Fibroblast of lung (primary cell): Measurements from ENCODE around the gene SNX15.
"Not testable (repeated sequence)": the region's sequence is repeated elsewhere in the genome, so short reads cannot be mapped to it uniquely, and the experiment has no call there.

Experiments used
- EZH2 ChIP-seq: IDR thresholded peaks from 2 replicates; pipeline ENCODE4 v1.5.1; 2012; ENCODE audit warnings: low read length, control low read depth, mild to moderate bottlenecking; ENCODE audit errors: missing control alignments
- TF ChIP-seq, protein P1 (sequence below), 2 donors: IDR thresholded peaks in 1 of 2; conservative IDR thresholded peaks in 1 of 2; 1 replicate in 1 of 2; 2 replicates in 1 of 2; pipeline ENCODE4 v1.5.1; 2011 to 2012; ENCODE audit warnings: low read length in 2 of 2, control low read depth in 1 of 2, inconsistent platforms in 1 of 2, low read depth in 1 of 2, mild to moderate bottlenecking in 1 of 2

DNA sequence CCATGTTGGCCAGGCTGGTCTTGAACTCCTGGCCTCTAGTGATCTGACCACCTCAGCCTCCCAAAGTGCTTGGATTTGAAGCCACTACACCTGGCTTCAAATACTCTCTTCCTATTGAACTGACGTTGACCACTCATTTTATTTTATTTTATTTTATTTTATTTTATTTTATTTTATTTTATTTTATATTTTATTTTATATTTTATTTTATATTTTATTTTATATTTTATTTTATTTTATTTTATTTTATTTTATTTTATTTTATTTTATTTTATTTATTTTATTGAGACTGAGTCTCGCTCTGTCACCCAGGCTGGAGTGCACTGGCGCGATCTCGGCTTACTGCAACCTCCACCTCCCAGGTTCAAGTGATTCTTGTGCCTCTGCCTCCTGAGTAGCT is 43.9 kb upstream of the SNX15 start:
- TF ChIP-seq, protein P1, sequence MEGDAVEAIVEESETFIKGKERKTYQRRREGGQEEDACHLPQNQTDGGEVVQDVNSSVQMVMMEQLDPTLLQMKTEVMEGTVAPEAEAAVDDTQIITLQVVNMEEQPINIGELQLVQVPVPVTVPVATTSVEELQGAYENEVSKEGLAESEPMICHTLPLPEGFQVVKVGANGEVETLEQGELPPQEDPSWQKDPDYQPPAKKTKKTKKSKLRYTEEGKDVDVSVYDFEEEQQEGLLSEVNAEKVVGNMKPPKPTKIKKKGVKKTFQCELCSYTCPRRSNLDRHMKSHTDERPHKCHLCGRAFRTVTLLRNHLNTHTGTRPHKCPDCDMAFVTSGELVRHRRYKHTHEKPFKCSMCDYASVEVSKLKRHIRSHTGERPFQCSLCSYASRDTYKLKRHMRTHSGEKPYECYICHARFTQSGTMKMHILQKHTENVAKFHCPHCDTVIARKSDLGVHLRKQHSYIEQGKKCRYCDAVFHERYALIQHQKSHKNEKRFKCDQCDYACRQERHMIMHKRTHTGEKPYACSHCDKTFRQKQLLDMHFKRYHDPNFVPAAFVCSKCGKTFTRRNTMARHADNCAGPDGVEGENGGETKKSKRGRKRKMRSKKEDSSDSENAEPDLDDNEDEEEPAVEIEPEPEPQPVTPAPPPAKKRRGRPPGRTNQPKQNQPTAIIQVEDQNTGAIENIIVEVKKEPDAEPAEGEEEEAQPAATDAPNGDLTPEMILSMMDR (conservative IDR thresholded peaks at IDR 0.05 in 1 of 2, IDR thresholded peaks at IDR 0.05 in 1 of 2; ENCODE audit: low read depth in 1 of 2, low read length in 2 of 2): not testable (repeated sequence)
- not testable (repeated sequence) for TF ChIP-seq EZH2
